HG02571 (cell line): ENCODE results near the gene HMGN5.

Experiments
- ATAC-seq: cut with Tn5 transposase; IDR thresholded peaks from one replicate; pipeline ENCODE4 v1.9.1; 2021; ENCODE audit warnings: mild to moderate bottlenecking, moderate library complexity; ENCODE audit not compliant: unreplicated experiment

HMGN5 gene

GRCh38 chrX:81201671-81202455 is at the start of gene HMGN5, which contains the start of gene SH3BGRL:
TSS of gene HMGN5 (minus strand) at chrX:81201913. CDS start at chrX:81121549, 80,364 bp downstream.
TSS of gene SH3BGRL (plus strand) at chrX:81202102. CDS start at chrX:81202201, 99 bp downstream.
- ATAC-seq, result peak; percentile 95

DNA sequence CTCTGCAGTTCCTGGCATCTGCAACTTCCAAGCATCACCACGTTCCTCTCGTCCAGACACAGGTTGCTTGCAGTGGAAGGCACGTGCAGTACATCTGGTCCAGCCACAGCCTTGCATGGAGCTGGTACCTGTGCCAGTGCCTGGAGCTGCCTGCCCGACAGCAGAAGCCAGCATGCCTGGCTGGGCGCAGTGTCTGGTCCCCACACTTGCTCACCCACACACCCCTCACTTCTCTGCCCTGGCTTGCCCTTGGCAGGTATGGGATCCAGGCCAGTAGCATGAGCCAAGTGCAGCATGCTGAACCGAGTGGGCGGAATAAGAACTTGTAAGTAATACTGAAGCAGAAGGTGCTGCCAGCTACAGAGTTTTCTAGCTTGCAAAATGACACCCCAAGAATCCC is 40.0 kb upstream of the HMGN5 start:
- ATAC-seq, result no peak

DNA sequence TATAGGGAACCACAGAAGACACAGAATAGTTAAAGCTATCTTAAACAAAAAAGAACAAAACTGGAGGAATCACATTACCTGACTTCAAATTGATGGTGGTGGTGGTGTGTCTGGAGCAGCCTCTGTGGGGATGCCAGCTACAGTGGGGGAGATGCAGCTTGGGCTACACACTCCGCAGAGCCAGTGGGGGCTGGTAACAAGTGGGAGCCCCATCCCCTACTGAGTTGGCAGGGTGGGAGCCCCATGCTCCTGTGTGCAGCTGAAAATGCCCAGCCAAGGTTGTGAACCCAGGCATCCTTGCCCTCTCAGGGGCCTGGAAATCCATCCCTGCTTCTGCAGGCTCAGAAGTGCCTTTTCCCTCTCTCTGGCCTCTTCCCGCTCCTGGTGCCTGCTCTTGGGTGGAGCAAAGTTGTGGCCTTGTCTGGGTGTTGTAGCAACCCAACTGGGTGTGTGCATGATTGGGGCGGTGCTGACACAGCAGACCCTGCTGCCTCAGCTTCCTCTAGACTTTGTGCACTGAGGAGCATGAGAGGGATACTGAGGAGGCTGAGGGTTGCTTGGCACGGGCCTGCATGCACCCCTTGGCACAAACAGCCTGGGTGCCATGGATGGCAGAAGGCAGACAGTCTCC is 39.1 kb upstream of the HMGN5 start:
- ATAC-seq, result no peak

DNA sequence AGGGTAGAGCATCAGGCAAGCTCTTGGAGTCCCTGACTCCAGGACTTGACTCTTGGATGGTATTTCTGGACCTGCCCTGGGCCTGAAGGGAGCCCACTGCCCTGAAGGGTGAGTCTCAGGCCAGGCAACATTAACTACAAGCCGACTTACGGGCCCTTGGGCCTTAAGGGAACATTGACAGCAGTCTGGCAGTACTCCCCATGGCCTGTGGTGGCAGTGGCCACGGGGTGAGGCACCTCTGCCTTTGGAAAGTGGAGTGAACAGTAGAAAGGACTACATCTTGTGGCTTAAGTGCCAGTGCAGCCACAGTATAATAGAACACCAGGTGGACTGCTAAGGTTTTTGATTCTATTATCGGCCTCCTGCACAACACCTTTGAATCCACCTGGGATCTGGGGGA is 36.5 kb upstream of the HMGN5 start:
- no peak for ATAC-seq

- no peak for ATAC-seq
Measured at GRCh38 chrX:81237516-81237915, 35.8 kb upstream of the HMGN5 start.

DNA sequence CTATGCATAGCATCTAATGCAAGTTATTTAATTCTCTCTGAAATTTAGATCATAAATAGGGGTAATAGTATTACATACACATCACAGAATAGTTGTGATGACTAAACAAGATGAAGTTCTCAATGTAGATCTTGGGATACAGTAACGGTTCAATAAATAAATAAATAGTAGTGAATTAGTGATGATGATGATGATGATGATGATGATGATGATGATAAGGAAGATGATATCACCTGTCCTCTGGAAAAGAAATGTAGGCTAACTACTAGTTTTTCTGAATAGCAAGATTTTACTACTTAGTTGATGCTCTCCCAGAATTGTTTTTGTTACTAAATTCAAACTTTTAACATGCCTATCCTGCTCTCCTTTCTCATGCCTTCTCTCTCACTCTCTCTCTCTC is 30.5 kb upstream of the HMGN5 start:
- no peak for ATAC-seq

DNA sequence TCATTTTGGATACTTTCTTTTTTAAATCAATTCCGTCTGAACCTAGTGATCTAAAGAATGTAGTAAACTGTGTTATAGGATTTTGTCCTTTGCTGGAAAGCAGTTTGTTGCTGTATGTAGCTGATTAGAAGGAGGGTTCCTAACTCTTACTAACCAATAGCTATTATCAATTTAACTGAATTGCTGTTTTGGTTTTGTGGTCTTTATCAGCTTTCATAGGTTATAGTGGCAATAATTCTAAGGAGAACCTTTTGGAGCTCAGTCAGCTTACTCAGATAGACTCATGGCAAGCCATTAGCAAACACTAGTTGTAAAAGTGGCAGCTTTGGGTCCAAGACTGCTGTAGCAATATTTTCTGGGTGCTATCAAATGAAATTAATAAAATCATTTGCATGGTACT is 29.8 kb upstream of the HMGN5 start:
- ATAC-seq, result no peak

DNA sequence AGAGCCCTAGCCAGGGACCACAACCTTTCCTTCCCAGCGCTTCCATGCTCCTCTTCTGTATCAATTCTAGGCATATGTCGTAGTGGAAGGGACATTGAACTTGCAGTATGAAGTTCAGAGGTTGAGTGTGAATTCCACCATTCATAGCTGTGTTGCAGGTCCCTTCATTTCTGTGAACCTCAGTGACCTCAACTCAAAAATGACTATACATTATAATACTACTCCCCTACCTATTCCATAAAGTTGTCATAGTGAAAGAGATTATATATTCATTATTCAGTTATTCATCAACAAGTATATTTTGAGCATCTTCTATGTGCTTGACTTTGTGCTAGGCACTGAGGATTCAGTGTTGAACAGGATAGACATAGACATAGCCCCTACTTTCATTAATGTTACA is 28.2 kb upstream of the HMGN5 start:
- no peak for ATAC-seq

- ATAC-seq, result no peak
Measured at GRCh38 chrX:81229229-81229628, 27.5 kb upstream of the HMGN5 start.

DNA sequence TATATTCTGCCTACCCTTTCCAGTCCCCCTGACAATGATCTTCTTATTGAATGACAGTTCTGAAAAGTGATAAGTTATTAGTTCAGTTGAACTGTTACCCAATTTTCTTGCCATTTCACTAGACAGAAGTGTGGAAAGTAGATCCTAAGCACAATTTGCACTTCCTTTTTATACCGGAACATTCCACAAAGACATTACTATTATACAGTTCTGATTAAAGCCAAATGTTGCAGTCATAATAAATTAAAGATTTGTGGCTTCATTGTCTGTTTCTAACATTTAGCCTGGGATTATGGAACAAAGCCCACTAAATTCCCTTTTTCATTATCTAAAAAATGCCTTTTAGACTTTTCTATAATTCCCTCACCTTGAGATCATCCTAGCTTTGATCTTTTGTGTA is 14.0 kb upstream of the HMGN5 start:
- ATAC-seq, result no peak

- ATAC-seq, result no peak
Measured at GRCh38 chrX:81208916-81209315, 7.2 kb upstream of the HMGN5 start.

- ATAC-seq, result no peak
Measured at GRCh38 chrX:81206476-81206875, 4.8 kb upstream of the HMGN5 start.

GRCh38 chrX:81205551-81205950 is 3.8 kb upstream of the HMGN5 start:
- ATAC-seq, result no peak

DNA sequence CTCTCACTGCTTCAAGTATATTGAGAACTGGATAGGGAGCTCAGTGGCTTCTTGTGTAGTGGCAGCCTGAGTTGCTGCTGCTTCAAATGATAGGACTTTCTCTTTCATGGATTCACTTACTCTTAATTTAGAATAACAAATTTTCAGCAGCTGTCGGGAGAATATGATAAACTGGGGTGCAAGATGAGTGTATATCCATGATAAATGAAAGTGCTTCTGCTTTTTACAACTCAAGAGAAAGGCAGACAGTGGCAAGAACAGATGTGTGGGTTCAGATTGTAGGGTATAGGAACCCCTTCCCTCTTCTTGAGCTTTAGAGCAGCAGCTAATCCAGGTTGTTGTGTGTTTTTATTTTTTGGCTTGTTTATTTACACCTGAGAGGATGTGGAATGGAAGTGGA is 1.2 kb upstream of the HMGN5 start:
- no peak for ATAC-seq

- no peak for ATAC-seq
Measured at GRCh38 chrX:81202456-81202819, 725 bp upstream of the HMGN5 start.

DNA sequence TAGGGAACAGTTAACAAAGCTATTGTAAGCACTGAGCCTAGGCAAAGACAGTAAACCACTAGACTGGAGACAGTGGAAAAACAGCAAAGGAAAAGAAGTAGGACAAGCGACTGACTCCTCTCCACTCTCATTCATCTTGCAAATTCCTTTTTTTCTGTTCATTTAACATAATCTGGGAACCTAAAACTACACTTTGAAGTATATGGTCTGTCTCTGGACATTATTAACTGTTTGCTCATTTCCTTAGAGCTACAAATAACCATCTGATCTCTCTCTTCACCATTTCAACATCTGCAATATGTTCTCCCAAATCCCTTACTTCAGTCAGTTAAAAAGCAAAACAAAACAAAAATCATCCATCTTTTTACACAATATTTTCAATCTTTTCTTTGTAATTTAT is 642 bp downstream of the HMGN5 start:
- ATAC-seq, result no peak

DNA sequence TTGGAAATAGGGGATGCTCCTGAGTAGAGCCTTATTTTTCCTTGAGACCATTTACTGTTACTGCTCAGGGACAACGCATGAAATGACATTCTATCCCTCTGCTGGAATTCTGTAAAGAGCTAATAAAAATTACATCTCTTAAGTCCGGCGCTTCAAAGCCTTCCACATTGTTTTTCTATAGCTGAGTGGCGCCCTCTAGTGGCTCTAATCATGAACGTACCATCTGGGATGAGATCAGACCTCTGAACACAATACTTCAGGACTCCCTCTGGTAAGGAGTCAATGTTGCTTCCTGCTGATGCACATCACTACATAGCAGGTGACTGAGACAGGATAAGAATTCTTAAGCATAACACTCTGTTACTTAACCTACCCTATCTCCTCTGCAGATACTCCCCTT is 6.0 kb downstream of the HMGN5 start:
- peak; percentile 86 for ATAC-seq

- ATAC-seq, result no peak
Measured at GRCh38 chrX:81195259-81195658, 6.5 kb downstream of the HMGN5 start.

- ATAC-seq, result no peak
Measured at GRCh38 chrX:81174286-81174685, 27.4 kb downstream of the HMGN5 start.

- no peak for ATAC-seq
Measured at GRCh38 chrX:81168391-81168790, 33.3 kb downstream of the HMGN5 start.

- ATAC-seq, result peak; percentile 97
Measured at GRCh38 chrX:81121513-81122363, 80.0 kb downstream of the HMGN5 start.

GRCh38 chrX:81120936-81121371 is 80.8 kb downstream of the HMGN5 start:
- ATAC-seq, result peak; percentile 49
